ENCODE results near the gene ACVR1B.

- no peak for TF ChIP-seq CTCF (IDR thresholded peaks at IDR 0.05)
- no peak for TF ChIP-seq EZH2phosphoT487 (IDR thresholded peaks at IDR 0.05)
- no peak for TF ChIP-seq EZH2 (IDR thresholded peaks at IDR 0.05)
Measured at GRCh38 chr12:51960488-51960887, 9.0 kb downstream of the ACVR1B start.
